Breast epithelium (tissue), 3 donors: ENCODE results near the gene EVL.

ENCODE experiments used
- POLR2A ChIP-seq: fragments of 450-650 bp; IDR thresholded peaks from one replicate; pipeline ENCODE4 v1.6.1; 2016; ENCODE audit warnings: antibody characterized with exemption, mild to moderate bottlenecking, moderate library complexity
- TF ChIP-seq, protein P1 (sequence below), 3 donors: fragments of 450-650 bp; IDR thresholded peaks; one replicate each; pipeline ENCODE4 v1.5.1; 2016 to 2017; ENCODE audit warnings: antibody characterized with exemption in 3 of 3, mild to moderate bottlenecking in 3 of 3, moderate library complexity in 3 of 3

DNA sequence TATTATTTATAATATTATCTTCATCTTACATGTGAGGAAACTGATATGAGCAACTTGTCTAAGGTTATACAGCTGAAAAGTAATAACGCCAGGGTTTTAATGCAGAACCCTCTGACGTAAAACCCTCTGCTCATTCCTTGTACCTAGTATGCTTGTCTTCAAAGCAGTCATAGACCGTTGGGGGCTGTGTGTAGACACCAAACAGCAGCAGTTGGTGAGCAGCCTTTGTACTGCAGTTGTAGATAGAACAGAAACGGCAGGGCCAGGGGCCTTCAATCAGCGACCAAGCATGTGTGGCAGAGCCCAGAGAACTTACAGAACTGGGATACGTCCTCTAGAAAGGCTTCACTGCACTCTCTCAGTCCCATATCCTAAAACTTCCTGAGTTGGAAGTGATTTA is 28.1 kb downstream of the EVL start:
- TF ChIP-seq, protein P1, sequence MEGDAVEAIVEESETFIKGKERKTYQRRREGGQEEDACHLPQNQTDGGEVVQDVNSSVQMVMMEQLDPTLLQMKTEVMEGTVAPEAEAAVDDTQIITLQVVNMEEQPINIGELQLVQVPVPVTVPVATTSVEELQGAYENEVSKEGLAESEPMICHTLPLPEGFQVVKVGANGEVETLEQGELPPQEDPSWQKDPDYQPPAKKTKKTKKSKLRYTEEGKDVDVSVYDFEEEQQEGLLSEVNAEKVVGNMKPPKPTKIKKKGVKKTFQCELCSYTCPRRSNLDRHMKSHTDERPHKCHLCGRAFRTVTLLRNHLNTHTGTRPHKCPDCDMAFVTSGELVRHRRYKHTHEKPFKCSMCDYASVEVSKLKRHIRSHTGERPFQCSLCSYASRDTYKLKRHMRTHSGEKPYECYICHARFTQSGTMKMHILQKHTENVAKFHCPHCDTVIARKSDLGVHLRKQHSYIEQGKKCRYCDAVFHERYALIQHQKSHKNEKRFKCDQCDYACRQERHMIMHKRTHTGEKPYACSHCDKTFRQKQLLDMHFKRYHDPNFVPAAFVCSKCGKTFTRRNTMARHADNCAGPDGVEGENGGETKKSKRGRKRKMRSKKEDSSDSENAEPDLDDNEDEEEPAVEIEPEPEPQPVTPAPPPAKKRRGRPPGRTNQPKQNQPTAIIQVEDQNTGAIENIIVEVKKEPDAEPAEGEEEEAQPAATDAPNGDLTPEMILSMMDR (IDR thresholded peaks at IDR 0.05), result no peak
- TF ChIP-seq POLR2A, result no peak
